IPS DF 4.7 (cell line): ENCODE data around the gene KDM4C.

Experiments used
- DNase-seq: peaks from one replicate; pipeline ENCODE4 v3.0.0-alpha.2; 2013; ENCODE audit warnings: low spot score; ENCODE audit errors: extremely low read depth

Gene KDM4C

GRCh38 chr9:7206221-7206758 is 448.5 kb downstream of the KDM4C start:
- no peak for DNase-seq

- no peak for DNase-seq
These were observed 451.4 kb downstream of the KDM4C start for GRCh38 chr9:7209016-7209715.

- no peak for DNase-seq
These were observed 452.2 kb downstream of the KDM4C start for GRCh38 chr9:7209990-7210389.

GRCh38 chr9:7210854-7211637 is 453.3 kb downstream of the KDM4C start:
- no peak for DNase-seq

GRCh38 chr9:7211657-7212056 is 453.9 kb downstream of the KDM4C start:
- no peak for DNase-seq

- no peak for DNase-seq
These were observed 454.3 kb downstream of the KDM4C start for GRCh38 chr9:7212101-7212500.

- no peak for DNase-seq
These were observed 458.4 kb downstream of the KDM4C start for GRCh38 chr9:7216004-7216841.

GRCh38 chr9:7223981-7224380 is 466.2 kb downstream of the KDM4C start:
- DNase-seq, result no peak
